HG02610 (cell line): Measurements from ENCODE around the gene SOD2.
"Not testable (repeated sequence)": the region's sequence is repeated elsewhere in the genome, so short reads cannot be mapped to it uniquely, and the experiment has no call there.

Experiments
- ATAC-seq: cut with Tn5 transposase; IDR thresholded peaks from one replicate; pipeline ENCODE4 v1.9.1; 2021; ENCODE audit warnings: mild to moderate bottlenecking, moderate library complexity; ENCODE audit not compliant: unreplicated experiment

The SOD2 gene

DNA sequence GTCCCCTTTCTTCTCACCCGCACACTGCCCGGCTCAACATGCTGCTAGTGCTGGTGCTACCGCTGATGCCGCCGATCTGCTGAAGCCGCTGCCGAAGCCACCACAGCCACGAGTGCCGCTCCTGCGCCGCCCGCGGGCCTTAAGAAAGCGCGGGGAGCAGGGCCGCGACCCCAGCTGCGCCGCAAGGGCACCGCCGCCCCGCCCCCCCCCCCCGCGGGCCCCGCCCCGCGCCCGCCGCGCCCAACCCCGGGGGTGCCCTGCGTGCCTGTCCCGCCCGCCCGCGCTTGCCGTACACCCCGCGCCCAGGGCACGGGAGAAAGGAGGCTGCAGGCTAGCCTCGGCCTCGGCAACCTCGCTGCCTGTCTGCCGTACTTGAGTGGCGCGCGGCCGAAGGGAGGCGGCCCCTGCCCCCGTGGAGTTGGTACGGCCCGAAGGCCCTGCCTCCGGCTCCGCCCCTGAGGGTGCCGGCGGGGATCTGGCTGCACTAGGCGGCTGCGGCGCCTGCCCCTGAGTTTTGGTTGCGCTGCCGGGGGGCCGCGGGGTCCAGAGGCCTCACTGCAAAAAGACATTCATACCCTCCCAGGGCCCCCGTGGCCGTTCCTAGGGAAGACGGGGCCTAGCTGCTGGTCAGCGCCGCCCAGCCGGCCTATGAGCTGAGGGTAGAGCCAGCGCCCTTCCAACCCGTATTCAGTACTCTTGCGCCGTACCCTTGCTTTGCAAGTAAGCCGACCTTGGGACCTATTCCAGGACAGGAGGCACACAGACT is at the start of gene SOD2:
SOD2 (minus strand) TSS at position 114 of the 766 bp plus-strand sequence; CDS start at position 40, 74 bp downstream.
- peak; percentile 80 for ATAC-seq

DNA sequence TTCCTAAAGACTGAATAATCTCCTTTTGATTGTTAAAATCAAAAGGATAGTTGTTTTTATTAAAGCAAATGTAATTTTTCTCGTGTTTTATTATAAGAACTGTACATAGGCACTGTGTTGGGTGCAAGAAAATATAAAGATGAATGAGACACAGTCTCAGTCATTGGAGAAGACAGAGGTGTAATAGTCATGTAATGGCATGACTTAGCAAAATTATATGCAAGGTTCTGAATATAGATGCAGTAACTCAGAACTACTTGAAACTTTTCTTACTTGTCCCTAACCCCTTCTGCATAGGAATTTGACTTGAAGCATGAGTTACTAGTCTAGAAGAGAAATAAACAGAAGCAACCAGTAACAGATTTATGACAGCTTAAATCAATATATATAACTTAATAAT is 49.1 kb upstream of the SOD2 start:
- no peak for ATAC-seq

DNA sequence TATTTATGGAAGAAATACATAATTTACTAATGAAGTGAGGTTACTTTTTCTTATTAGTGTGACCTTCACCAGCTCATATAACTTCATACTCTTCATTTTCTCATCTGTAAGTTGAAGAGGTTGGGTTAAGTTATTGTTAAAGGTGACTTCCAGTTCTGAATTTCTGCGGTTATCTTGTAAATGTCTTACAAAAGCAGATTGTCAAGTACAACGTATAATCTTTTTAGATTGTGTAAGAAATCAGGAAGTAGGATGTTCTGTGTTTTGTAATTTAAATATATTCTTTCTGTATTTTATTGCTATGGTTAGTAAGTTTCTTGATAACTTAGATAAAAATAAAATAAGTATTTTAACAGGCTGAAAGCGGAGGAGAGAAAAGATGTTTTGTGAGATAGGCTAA is 46.3 kb upstream of the SOD2 start:
- ATAC-seq: no peak

DNA sequence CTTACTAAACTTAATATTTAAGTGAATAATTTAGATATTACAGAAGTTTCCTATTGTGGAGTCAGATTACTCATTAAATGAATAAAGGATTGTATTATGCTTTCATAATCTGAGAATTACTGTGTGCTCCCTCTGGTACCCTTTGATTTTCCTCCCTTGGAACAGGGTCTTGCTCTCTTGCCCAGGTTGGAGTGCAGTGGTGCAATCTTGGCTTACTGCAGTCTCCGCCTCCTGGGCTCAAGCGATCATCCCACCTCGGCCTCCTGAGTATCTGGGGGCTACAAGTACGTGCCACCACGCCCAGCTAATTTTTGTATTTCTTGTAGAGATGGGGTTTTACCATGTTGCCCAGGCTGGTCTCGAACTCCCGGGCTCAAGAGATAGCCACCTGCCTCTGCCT is 43.9 kb upstream of the SOD2 start:
- no peak for ATAC-seq

DNA sequence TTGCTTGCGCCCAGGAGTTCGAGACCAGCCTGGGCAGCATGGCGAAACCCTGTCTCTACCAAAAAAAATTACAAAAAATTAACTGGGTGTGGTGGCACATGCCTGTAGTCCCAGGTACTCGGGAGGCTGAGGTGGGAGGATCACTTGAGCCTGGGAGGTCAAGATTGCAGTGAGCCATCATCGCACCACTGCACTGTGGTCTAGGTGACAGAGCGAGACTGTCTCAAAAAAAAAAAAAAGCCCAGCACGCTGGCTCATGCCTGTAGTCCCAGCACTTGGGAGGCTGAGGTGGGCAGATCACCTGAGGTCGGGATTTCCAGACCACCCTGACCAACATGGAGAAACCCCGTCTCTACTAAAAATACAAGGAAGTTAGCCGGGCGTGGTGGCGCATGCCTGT is 40.4 kb upstream of the SOD2 start:
- ATAC-seq: not testable (repeated sequence)

DNA sequence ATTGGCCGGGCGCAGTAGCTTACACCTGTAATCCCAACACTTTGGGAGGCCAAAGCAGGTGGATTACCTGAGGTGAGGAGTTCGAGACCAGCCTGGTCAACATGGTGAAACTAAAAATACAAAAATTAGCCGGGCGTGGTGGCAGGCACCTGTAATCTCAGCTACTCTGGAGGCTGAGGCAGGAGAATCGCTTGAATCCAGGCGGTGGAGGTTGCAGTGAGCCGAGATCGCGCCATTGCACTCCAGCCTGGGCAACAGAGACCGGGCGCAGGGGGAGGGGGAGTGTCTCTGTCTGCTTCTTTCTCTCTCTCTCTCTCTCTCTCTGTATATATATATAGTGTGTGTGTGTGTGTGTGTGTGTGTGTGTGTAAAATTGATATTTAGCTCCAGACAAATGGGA is 39.5 kb upstream of the SOD2 start:
- ATAC-seq: not testable (repeated sequence)

DNA sequence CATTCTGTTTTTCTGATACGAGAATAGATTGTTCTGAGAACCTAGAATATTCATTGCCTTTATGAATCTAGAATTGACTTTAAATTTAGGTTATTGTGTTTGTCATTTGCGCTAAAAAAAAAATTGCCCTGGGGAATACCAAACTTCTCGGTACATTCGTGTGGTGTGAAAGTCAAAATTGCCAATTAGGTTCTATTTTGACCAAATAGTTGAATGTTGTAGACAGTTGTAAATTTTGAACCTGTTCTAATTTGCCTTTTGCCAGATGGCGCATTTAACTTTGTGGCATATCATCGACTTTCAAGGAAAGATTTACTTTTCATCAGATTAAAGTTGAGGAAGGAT is 37.3 kb upstream of the SOD2 start:
- no peak for ATAC-seq

DNA sequence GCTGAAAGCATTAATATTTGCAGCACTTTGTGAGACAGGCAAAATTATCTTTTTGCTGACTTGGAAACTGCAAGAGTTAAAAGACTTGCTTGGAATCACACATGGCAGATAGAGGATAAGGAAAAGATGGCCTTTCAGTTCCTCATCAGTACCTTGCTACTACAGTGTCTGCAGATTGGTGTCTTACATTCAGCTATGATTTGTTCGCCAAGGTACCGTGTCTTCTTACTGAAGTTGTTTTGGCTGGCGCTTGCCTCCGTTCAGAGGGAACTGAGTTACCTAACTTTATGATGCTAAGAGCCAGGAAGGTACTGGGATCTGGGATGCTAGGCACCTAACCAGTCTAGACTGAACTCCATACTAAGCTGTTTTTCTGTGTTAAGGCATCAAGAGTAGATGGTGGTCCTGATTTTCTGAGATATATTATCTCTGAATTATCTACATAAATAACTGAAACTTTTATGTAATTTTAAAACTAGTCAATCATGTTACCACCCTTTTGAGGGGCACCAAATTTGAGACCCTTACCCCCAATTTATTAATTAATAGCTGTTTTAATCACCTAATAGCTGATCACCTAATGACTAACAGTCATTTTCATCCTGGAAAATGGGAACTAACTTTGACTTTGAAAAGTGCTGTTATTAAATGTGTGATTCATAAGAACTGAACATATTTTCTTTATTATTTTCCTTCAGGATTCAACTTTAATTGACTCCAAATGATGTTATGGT is 36.7 kb upstream of the SOD2 start:
- peak; percentile 14 for ATAC-seq

DNA sequence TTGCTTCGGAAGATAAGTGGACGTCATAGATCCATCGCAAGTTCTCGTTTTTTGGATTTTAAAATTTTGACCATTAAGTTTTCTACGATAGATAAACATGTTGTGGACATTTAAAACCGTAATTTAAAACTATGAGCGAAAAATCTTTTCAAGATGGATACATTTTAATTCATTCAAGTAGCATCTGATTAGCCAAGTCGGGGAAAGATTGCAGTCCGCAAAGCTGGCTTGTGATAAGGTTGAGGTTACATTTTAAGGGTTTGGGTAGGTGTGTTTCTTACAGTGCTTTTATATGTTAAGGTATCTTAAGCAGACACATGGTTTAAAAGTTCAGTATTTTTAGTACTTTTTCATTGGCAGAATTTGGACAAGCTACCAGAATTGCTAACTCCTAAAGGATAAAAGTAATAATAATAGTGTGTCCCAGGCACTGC is 35.5 kb upstream of the SOD2 start:
- no peak for ATAC-seq

DNA sequence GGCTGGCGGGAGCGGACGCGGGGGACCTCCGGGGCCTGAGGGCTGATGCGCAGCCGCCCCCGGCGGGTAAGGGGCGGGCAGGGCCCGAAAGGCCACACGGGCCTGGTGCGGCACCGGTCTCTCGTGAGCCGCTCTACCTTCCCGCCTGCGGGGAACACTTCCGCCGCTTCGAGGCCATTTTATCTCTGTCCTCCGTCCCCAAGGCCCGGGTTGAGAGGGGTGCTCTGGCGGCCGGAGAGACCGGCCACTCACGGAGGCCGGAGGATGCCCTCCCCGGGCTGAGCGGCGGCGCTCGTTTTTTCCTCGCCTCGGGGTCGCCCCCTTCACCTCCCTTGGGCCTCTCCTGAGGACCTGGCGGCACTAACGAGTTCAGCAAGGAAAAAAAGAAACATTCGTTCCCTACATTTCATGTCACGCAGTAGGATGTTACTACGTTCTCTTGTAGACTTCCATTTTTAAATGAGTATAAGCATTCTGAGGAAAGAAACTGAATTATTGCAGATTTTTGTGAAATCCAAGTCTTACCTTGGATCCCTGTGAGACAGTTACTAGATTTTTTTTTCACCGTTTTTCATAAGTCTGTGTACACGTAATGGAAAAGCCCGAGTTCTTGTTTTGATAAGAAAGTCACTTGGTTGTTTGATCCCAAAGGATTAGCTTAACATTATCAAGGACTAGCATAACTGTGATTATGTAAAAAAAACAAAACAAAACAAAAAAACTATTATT is 34.8 kb upstream of the SOD2 start:
- peak; percentile 39 for ATAC-seq

DNA sequence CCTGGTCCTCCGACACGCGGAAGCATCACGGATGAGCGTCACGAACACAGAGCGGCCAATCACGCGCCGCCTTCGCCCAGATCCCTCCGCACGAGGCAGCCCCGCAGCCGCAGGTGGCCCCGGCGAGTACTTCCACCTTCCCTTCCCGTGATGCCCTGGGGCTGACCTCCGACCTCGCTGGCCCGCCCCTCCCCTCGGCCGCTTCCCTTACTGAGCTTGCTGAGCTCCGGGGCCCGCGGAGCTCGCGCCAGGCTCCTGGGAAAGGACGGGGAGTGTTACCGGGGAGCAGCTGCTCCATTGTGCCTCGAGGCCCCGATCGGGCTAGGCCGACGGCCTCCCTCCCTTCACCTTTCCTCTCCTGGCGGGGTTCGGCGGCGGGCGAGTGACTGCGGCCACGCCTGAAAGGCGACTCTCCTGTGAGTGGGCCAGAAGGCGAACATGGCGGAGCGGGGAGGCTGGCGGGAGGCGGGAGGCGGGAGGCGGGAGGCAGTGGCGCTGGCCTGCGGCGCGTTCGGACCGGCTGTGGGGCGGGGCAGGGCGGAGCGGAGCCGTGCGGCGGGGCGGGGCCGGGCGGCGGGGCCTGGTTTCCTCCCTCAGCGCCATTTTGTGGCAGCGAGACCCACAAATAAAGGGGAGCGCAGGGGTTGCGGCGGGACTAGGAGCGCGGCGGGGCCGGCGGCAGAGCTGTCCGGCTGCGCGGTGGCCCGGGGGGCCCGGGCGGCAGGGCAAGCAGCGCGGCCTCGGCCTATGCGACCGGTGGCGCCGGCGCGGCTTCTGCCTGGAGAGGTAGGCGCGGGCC is 34.1 kb upstream of the SOD2 start, which contains the start of gene WTAP:
WTAP (plus strand) TSS at position 589 of the 799 bp plus-strand sequence. CDS start 8,760 bp downstream, outside the sequence.
- peak; percentile 77 for ATAC-seq

DNA sequence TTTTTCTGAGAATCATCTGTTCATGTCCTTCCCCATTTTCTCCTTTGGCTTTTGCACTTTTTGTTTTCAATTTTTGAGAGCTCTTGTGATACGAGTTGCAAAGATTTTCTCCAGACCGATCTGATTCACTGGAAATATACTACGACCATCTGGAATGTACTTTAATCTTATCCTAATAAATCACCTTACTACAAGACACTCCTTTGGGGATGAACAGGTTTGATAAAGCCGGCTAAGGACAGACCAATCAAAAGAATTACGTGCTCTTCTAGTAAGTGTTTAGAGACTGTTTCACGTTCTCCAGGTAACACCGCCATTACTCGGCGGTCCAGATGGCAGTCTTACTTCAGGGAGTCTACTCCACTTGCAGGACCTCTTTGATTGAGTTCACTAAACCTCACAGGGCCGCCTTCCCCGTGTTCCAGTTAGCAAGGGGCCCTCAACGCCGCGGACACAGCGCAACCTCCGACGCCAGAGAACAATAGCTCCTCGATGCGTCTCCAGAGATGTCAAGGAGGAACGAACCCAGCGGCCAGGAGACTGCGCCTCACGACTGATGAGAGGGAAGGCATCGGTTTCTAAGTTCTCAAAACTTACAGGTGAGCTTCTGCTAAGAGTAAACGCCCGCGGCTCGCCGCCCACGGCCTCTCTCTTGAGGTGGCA is 33.3 kb upstream of the SOD2 start:
- ATAC-seq: peak; percentile 15

DNA sequence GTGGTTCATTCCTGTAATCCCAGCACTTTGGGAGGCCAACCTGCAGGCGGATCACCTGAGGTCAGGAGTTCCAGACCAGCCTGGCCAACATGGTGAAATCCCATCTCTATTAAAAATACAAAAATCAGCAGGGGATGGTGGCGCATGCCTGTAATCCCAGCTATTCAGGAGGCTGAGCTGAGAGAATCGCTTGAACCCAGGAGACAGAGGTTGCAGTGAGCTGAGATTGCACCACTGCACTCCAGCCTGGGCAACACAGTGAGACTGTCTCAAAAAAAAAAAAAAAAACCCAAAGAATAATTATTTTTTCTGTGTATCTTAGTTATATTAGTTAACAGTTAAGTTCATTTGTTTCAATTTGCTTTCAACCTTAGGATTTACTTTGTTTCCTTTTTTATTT is 32.2 kb upstream of the SOD2 start:
- not testable (repeated sequence) for ATAC-seq

DNA sequence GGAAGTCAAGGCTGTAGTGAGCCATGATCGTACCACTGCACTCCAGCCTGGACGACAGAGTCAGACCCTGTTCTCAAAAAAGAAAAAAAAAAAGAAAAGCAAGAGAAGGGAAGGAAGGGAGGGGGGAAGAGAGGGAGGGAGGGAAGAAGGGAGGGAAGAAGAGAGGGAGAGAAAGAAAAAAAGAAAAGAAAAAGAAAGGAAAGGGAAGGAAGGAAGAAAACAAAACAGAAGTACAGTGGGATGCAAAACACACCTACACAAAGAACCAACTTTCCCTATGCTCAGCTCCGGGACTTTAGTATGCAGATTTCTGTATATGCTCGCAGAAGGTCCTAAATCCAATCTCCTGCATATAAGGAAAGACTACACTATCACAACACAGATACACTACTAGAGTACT is 31.7 kb upstream of the SOD2 start:
- ATAC-seq: no peak

DNA sequence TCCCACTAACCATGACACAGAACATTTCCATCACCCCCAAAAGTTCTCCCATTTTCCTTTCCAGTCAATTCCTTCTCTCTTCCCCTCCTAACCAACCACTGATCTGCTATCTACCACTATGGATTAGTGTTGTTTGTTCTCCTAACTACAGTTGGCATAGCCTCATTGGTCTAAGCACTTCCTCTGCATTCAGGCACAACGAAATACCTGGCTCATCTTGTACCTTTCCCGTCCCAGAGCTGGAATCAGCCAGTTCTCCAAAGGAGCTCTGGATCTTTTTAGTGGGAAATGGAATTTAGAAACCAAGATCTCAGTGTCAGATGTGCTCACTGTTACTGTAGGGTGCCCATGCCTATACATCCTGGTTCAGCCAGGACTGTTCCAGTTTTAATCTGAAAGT is 30.2 kb upstream of the SOD2 start:
- no peak for ATAC-seq

DNA sequence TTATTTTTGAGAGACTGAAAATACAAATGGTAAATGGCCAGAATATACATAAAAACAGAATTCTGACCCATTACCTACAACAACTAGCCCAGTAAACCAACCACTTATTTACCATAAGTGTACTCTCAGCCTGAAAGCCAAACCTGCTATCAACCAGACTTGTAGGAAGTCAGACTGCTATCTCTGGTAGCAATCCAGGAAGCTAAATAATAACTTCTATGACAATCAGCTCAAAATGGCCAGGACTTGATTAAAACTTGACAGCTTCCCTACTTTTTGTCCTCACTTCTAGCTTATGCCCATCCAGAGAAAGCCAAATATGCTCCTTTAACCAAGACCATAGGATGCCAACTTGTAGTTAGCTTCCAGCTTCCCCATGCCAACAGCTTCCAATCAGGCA is 29.6 kb upstream of the SOD2 start:
- ATAC-seq: no peak

DNA sequence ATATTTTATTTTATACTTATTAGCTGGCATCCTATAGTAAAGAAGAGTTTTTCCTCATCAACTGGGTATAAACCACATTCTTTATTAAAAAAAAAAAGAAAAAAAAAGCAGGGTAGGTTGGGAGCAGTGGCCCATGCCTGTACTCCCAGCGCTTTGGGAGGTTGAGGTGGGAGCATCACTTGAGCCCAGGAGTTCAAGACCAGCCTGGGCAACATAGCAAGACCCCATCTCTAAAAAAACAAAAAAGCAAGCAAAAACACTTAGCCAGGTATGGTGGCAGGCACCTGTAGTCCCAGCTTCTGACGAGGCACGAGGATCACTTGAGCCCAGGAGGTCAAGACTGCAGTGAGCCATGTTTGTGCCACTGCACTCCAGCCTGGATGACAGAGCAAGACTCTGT is 28.9 kb upstream of the SOD2 start:
- not testable (repeated sequence) for ATAC-seq

DNA sequence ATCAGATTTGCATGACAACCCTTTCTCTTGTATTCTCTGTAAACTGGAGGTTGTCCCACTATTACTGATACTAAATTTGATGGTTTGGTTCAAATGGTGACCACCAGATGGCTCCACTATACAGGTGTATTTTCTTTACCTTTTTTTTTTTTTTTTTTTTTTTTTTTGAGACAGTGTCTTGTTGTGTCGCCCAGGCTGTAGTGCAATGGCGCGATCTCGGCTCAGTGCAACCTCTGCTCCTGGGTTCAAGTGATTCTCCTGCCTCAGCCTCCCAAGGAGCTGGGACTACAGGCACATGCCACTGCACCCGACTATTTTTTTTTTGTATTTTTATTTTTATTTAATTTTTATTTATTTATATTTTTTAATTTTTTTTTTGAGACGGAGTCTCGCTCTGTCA is 27.7 kb upstream of the SOD2 start:
- ATAC-seq: no peak

DNA sequence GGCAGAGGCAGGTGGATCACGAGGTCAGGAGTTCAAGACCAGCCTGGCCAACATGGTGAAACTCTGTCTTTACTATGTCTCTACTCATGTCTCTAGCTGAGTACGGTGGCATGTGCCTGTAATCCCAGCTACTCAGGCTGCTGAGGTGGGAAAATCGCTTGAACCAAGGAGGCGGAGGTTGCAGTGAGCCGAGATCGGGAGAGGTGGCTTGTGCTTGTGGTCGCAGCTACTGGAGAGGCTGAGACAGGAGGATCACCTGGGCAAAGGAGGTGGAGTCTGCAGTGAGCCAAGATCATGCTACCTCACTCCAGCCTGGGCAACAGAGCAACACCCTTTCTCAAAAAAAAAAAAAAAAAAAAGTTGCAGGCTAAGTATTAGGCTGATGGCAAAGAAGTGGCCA is 26.2 kb upstream of the SOD2 start:
- ATAC-seq: no peak

DNA sequence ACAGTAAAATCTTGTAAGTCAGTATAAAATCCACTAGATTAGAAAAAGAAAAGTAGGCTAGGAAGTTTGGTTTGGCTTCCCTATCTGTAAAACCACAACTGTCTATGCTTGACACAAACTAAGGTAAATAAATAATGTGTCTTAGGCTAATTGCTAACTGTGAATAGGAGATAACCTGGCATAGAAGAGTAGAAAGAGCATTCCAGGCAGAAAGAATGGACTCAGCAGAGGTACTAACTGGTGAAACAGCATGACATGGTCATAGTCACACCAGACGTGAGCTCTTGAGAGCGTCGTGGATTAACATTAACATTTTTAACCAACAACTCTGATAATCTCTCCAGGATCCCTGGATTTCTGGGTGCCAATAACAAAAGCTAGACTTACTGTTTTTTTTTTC is 25.6 kb upstream of the SOD2 start:
- ATAC-seq: no peak
